LHCN-M2 (cell line): Measurements from ENCODE around the gene CDC42EP2. TPM values are rescaled to one million over a fixed set of nuclear protein-coding genes. Genes with fewer than 3 reads are reported as not detected.
"Not testable (repeated sequence)": the region's sequence is repeated elsewhere in the genome, so short reads cannot be mapped to it uniquely, and the experiment has no call there.

Experiments
- DNase-seq: peaks from one replicate; pipeline ENCODE4 v3.0.0-alpha.2; 2012; ENCODE audit warnings: low read depth
- total RNA-seq: library from RNA; depleted of rRNA; stranded (reverse); fragments of >200 nt; gene quantifications from 2 replicates; pipeline ENCODE4 v1.2.3, GENCODE V29; 2014

Gene CDC42EP2
- total RNA-seq, 1 experiment from 2014 or later, result 20.5 TPM

GRCh38 chr11:65317025-65317786 lies 2.5 kb downstream of the CDC42EP2 start:
- DNase-seq, result peak; percentile 65

- no peak for DNase-seq
Measured at GRCh38 chr11:65320386-65321075, 5.9 kb downstream of the CDC42EP2 start.

GRCh38 chr11:65321076-65321475 lies 6.4 kb downstream of the CDC42EP2 start:
- no peak for DNase-seq

GRCh38 chr11:65321828-65322485 lies 7.3 kb downstream of the CDC42EP2 start:
- no peak for DNase-seq

- DNase-seq, result no peak
Measured at GRCh38 chr11:65323813-65324212, 9.1 kb downstream of the CDC42EP2 start.

- no peak for DNase-seq
Measured at GRCh38 chr11:65325435-65325834, 10.8 kb downstream of the CDC42EP2 start.

GRCh38 chr11:65327021-65327420 lies 12.4 kb downstream of the CDC42EP2 start:
- DNase-seq, result no peak

- DNase-seq, result no peak
Measured at GRCh38 chr11:65329478-65329877, 14.8 kb downstream of the CDC42EP2 start.

GRCh38 chr11:65329944-65330403 lies 15.3 kb downstream of the CDC42EP2 start:
- peak; percentile 86 for DNase-seq

- no peak for DNase-seq
Measured at GRCh38 chr11:65330544-65330943, 15.9 kb downstream of the CDC42EP2 start.

- DNase-seq, result not testable (repeated sequence)
Measured at GRCh38 chr11:65332591-65332990, 17.9 kb downstream of the CDC42EP2 start.

- no peak for DNase-seq
Measured at GRCh38 chr11:65334696-65335295, 20.1 kb downstream of the CDC42EP2 start.

- no peak for DNase-seq
Measured at GRCh38 chr11:65338676-65339075, 24.0 kb downstream of the CDC42EP2 start.

- no peak for DNase-seq
Measured at GRCh38 chr11:65340226-65340625, 25.6 kb downstream of the CDC42EP2 start.

GRCh38 chr11:65341856-65342255 lies 27.2 kb downstream of the CDC42EP2 start:
- DNase-seq, result no peak

- DNase-seq, result no peak
Measured at GRCh38 chr11:65351511-65351910, 36.8 kb downstream of the CDC42EP2 start.

- no peak for DNase-seq
Measured at GRCh38 chr11:65352783-65353182, 38.1 kb downstream of the CDC42EP2 start.

- no peak for DNase-seq
Measured at GRCh38 chr11:65353376-65353775, 38.7 kb downstream of the CDC42EP2 start.

- DNase-seq, result no peak
Measured at GRCh38 chr11:65353900-65354264, 39.2 kb downstream of the CDC42EP2 start.

- peak; percentile 90 for DNase-seq
Measured at GRCh38 chr11:65354265-65355012, 39.8 kb downstream of the CDC42EP2 start, which contains the start of gene TIGD3. Gene TIGD3, plus strand, starts transcription at chr11:65354751. Its CDS starts 1,058 bp downstream, at chr11:65355809.
